Transverse colon (tissue), 4 donors: Measurements from ENCODE around the gene HIRIP3.

ENCODE experiments used
- CTCF ChIP-seq, 5 experiments: fragments of 200-600 bp in 3 of 5; fragments of 450-650 bp in 2 of 5; sonication (generic) in 3 of 5; IDR thresholded peaks; 1 replicate in 2 of 5; 2 replicates in 3 of 5; pipeline ENCODE4 v1.5.1; 2016 to 2017; ENCODE audit warnings: antibody characterized with exemption in 5 of 5, inconsistent platforms in 3 of 5, mild to moderate bottlenecking in 2 of 5, moderate library complexity in 1 of 5
- EP300 ChIP-seq: sonication (generic); formaldehyde crosslinking; IDR thresholded peaks from one replicate; pipeline ENCODE4 v1.6.1; 2017; ENCODE audit warnings: antibody characterized with exemption, low read depth
- POLR2A ChIP-seq: fragments of 450-650 bp; IDR thresholded peaks from one replicate; pipeline ENCODE4 v1.6.1; 2016; ENCODE audit warnings: antibody characterized with exemption, mild to moderate bottlenecking, moderate library complexity
- POLR2AphosphoS5 ChIP-seq, 3 donors: sonication (generic); formaldehyde crosslinking; IDR thresholded peaks; one replicate each; pipeline ENCODE4 v1.6.1; 2016; ENCODE audit warnings: antibody characterized with exemption in 3 of 3

DNA sequence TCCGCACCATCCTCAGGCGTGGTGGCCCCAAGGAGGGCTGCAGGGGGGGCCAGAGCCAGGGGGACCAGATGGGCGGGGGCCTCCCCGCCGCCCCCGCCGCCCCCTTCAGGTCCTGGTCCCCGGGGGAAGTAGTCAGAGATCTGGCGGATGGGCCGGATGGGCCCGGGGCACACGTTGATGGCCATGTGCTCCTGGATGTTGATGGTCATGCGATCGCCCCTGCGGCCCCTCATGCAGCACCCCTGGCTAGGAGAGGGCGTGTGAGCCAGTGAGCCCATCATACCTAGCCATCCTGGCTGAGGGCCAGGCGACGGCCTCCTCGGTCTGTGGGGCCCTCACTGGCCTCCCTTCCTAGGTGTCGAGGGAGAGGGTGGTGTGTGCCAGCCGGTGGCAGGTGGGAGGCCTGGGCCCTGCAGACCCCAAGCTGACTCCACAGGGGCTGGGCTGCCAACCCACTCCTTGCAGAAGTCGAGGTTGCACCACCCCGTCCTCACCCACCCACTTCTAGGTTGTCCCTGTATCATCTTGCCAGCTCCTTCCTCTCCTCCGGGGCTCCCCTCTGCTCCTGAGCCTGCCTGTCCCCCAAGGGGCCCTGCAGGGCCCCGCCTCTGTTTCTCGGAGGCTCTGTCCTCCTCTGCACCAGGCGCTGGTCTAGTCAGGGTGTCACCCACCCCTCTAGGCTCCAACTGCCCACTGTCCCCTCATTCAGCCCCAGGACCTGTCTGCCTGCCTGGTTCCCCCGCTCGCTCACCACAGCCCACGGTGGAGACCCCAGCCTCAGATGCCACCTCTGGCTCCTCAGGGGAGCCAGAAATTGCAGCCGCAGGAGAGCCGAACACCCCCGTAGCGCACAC lies 14.8 kb upstream of the HIRIP3 start:
- TF ChIP-seq CTCF (IDR thresholded peaks at IDR 0.05) (no peak), POLR2A (no peak), EP300 (no peak), POLR2AphosphoS5 (IDR thresholded peaks at IDR 0.05) (no peak)
